ENCODE data around the gene ZNF611.
"Not testable (repeated sequence)": the region's sequence is repeated elsewhere in the genome, so short reads cannot be mapped to it uniquely, and the experiment has no call there.

The ZNF611 gene

GRCh38 chr19:52691737-52692136, 43.1 kb downstream of the ZNF611 start:
- ChIA-PET CTCF (no interaction called here), POLR2A (interaction anchor here (0.9 kb wide), 1 partner anchor 49 kb away, joined by 3 read pairs; no protein-coding TSS in a partner anchor)
- no CpG with 5 or more reads among the region's 2 CpGs for WGBS (ENCODE audit: insufficient coverage)

GRCh38 chr19:52691215-52691610, 43.6 kb downstream of the ZNF611 start:
- no peaks in the 10 kb centered on the region for H3K27me3 ChIP-seq (replicated peaks in 2 of 5; ENCODE audit: control insufficient read depth in 4 of 5, insufficient read depth in 5 of 5, low read length in 4 of 5)
- peak overlapping the region in 6 of 7 experiments; percentile 76 to 93 (median 86) for H3K4me3 ChIP-seq (ENCODE audit: control insufficient read depth in 1 of 7, extremely low read depth in 1 of 7, insufficient read depth in 4 of 7, low read depth in 2 of 7, low read length in 6 of 7)
- H3K27ac ChIP-seq (ENCODE audit: insufficient read depth in 1 of 2, low read depth in 1 of 2, low read length in 2 of 2, poor library complexity in 1 of 2, severe bottlenecking in 2 of 2): peak overlapping the region; percentile 70 to 83
- ChIA-PET CTCF (no interaction called here), POLR2A (interaction anchor here (0.5 to 1.0 kb wide), 4 partner anchors 48 to 302 kb away, joined by 3 read pairs; no protein-coding TSS in a partner anchor)
- peaks cover 0 to 25% (median 17%) of the 10 kb centered on the region in 4 experiments for H3K4me1 ChIP-seq (ENCODE audit: control extremely low read depth in 1 of 4, control insufficient read depth in 4 of 4, insufficient read depth in 4 of 4, low read length in 3 of 4)
- peak in 2 of 3 donors; percentile 15 to 41 for DNase-seq
- peaks cover 0 to 3% (median 0%) of the 10 kb centered on the region in 4 experiments for H3K36me3 ChIP-seq (ENCODE audit: control insufficient read depth in 4 of 4, insufficient read depth in 4 of 4, low read length in 3 of 4)
- WGBS (ENCODE audit: insufficient coverage): 42% methylated on average over 12 of the region's 15 CpGs
- H3K9me3 ChIP-seq (ENCODE audit: control extremely low read depth in 1 of 5, control insufficient read depth in 4 of 5, insufficient read depth in 2 of 5, low read depth in 1 of 5, low read length in 4 of 5): peaks cover 0 to 5% (median 0%) of the 10 kb centered on the region in 5 experiments

More at GRCh38 chr19:52691737-52692136, 43.1 kb downstream of the ZNF611 start:
- Histone ChIP-seq H3K4me3 (ENCODE audit: control insufficient read depth in 1 of 7, extremely low read depth in 1 of 7, insufficient read depth in 4 of 7, low read depth in 2 of 7, low read length in 6 of 7) (peak overlapping the region in 2 of 7 experiments; percentile 90 to 93), H3K9me3 (ENCODE audit: control extremely low read depth in 1 of 5, control insufficient read depth in 4 of 5, insufficient read depth in 2 of 5, low read depth in 1 of 5, low read length in 4 of 5) (peaks cover 0 to 5% (median 0%) of the 10 kb centered on the region in 5 experiments), H3K27me3 (replicated peaks in 2 of 5; ENCODE audit: control insufficient read depth in 4 of 5, insufficient read depth in 5 of 5, low read length in 4 of 5) (no peaks in the 10 kb centered on the region), H3K4me1 (ENCODE audit: control extremely low read depth in 1 of 4, control insufficient read depth in 4 of 4, insufficient read depth in 4 of 4, low read length in 3 of 4) (peaks cover 0 to 25% (median 17%) of the 10 kb centered on the region in 4 experiments), H3K27ac (ENCODE audit: insufficient read depth in 1 of 2, low read depth in 1 of 2, low read length in 2 of 2, poor library complexity in 1 of 2, severe bottlenecking in 2 of 2) (peak overlapping the region in 1 of 2 experiments; percentile 83), H3K36me3 (ENCODE audit: control insufficient read depth in 4 of 4, insufficient read depth in 4 of 4, low read length in 3 of 4) (peaks cover 0 to 3% (median 0%) of the 10 kb centered on the region in 4 experiments)
- DNase-seq: no peak

GRCh38 chr19:52690369-52691214, 44.3 kb downstream of the ZNF611 start:
- peak; percentile 87 to 93 (median 92) for DNase-seq
- Histone ChIP-seq H3K9me3 (ENCODE audit: control extremely low read depth in 1 of 5, control insufficient read depth in 4 of 5, insufficient read depth in 2 of 5, low read depth in 1 of 5, low read length in 4 of 5) (peaks cover 0 to 5% (median 0%) of the 10 kb centered on the region in 5 experiments), H3K4me3 (ENCODE audit: control insufficient read depth in 1 of 7, extremely low read depth in 1 of 7, insufficient read depth in 4 of 7, low read depth in 2 of 7, low read length in 6 of 7) (peak overlapping the region; percentile 45 to 93 (median 84)), H3K27me3 (replicated peaks in 2 of 5; ENCODE audit: control insufficient read depth in 4 of 5, insufficient read depth in 5 of 5, low read length in 4 of 5) (no peaks in the 10 kb centered on the region), H3K27ac (ENCODE audit: insufficient read depth in 1 of 2, low read depth in 1 of 2, low read length in 2 of 2, poor library complexity in 1 of 2, severe bottlenecking in 2 of 2) (peak overlapping the region; percentile 70 to 83), H3K36me3 (ENCODE audit: control insufficient read depth in 4 of 4, insufficient read depth in 4 of 4, low read length in 3 of 4) (peaks cover 0 to 3% (median 0%) of the 10 kb centered on the region in 4 experiments), H3K4me1 (ENCODE audit: control extremely low read depth in 1 of 4, control insufficient read depth in 4 of 4, insufficient read depth in 4 of 4, low read length in 3 of 4) (peaks cover 0 to 25% (median 17%) of the 10 kb centered on the region in 4 experiments)
- ChIA-PET CTCF (no interaction called here), POLR2A (interaction anchor here (0.5 to 1.0 kb wide), 3 partner anchors 123 to 303 kb away, joined by 3 read pairs; no protein-coding TSS in a partner anchor)
- under 1% methylated on average over 23 of the region's 47 CpGs for WGBS (ENCODE audit: insufficient coverage)

GRCh38 chr19:52689843-52690368, 44.9 kb downstream of the ZNF611 start:
- no peak for DNase-seq
- Histone ChIP-seq H3K4me3 (ENCODE audit: control insufficient read depth in 1 of 7, extremely low read depth in 1 of 7, insufficient read depth in 4 of 7, low read depth in 2 of 7, low read length in 6 of 7) (peak overlapping the region; percentile 45 to 93 (median 84)), H3K4me1 (ENCODE audit: control extremely low read depth in 1 of 4, control insufficient read depth in 4 of 4, insufficient read depth in 4 of 4, low read length in 3 of 4) (peaks cover 0 to 25% (median 17%) of the 10 kb centered on the region in 4 experiments), H3K36me3 (ENCODE audit: control insufficient read depth in 4 of 4, insufficient read depth in 4 of 4, low read length in 3 of 4) (peaks cover 0 to 6% (median 0%) of the 10 kb centered on the region in 4 experiments), H3K9me3 (ENCODE audit: control extremely low read depth in 1 of 5, control insufficient read depth in 4 of 5, insufficient read depth in 2 of 5, low read depth in 1 of 5, low read length in 4 of 5) (peaks cover 0 to 5% (median 0%) of the 10 kb centered on the region in 5 experiments), H3K27me3 (replicated peaks in 2 of 5; ENCODE audit: control insufficient read depth in 4 of 5, insufficient read depth in 5 of 5, low read length in 4 of 5) (no peaks in the 10 kb centered on the region), H3K27ac (ENCODE audit: insufficient read depth in 1 of 2, low read depth in 1 of 2, low read length in 2 of 2, poor library complexity in 1 of 2, severe bottlenecking in 2 of 2) (peak overlapping the region; percentile 70 to 78)
- ChIA-PET CTCF (no interaction called here), POLR2A (no interaction called here)
- under 1% methylated on average over 23 of the region's 32 CpGs for WGBS (ENCODE audit: insufficient coverage)

GRCh38 chr19:52688925-52689796, 45.7 kb downstream of the ZNF611 start:
- POLR2A ChIA-PET: not testable (repeated sequence)

GRCh38 chr19:52688335-52688734, 46.5 kb downstream of the ZNF611 start:
- H3K27me3 ChIP-seq (replicated peaks in 2 of 5; ENCODE audit: control insufficient read depth in 4 of 5, insufficient read depth in 5 of 5, low read length in 4 of 5): no peaks in the 10 kb centered on the region
- DNase-seq: no peak
- peaks cover 0 to 10% (median 5%) of the 10 kb centered on the region in 4 experiments for H3K36me3 ChIP-seq (ENCODE audit: control insufficient read depth in 4 of 4, insufficient read depth in 4 of 4, low read length in 3 of 4)
- WGBS (ENCODE audit: insufficient coverage): 88% methylated on average over 2 of the region's 2 CpGs
- CTCF ChIA-PET: interaction anchor here (0.9 kb wide), 1 partner anchor 12 kb away, joined by 4 read pairs; no protein-coding TSS in a partner anchor
- peaks cover 0 to 25% (median 17%) of the 10 kb centered on the region in 4 experiments for H3K4me1 ChIP-seq (ENCODE audit: control extremely low read depth in 1 of 4, control insufficient read depth in 4 of 4, insufficient read depth in 4 of 4, low read length in 3 of 4)
- H3K4me3 ChIP-seq (ENCODE audit: control insufficient read depth in 1 of 7, extremely low read depth in 1 of 7, insufficient read depth in 4 of 7, low read depth in 2 of 7, low read length in 6 of 7): no peak overlapping the region
- POLR2A ChIA-PET: no interaction called here
- peaks cover 0 to 10% (median 0%) of the 10 kb centered on the region in 5 experiments for H3K9me3 ChIP-seq (ENCODE audit: control extremely low read depth in 1 of 5, control insufficient read depth in 4 of 5, insufficient read depth in 2 of 5, low read depth in 1 of 5, low read length in 4 of 5)
- H3K27ac ChIP-seq (ENCODE audit: insufficient read depth in 1 of 2, low read depth in 1 of 2, low read length in 2 of 2, poor library complexity in 1 of 2, severe bottlenecking in 2 of 2): no peak overlapping the region

More at GRCh38 chr19:52688925-52689796, 45.7 kb downstream of the ZNF611 start:
- CTCF ChIA-PET; H3K9me3 ChIP-seq (ENCODE audit: control extremely low read depth in 1 of 5, control insufficient read depth in 4 of 5, insufficient read depth in 2 of 5, low read depth in 1 of 5, low read length in 4 of 5); H3K27me3 ChIP-seq (replicated peaks in 2 of 5; ENCODE audit: control insufficient read depth in 4 of 5, insufficient read depth in 5 of 5, low read length in 4 of 5); H3K36me3 ChIP-seq (ENCODE audit: control insufficient read depth in 4 of 4, insufficient read depth in 4 of 4, low read length in 3 of 4): not testable (repeated sequence)
- Histone ChIP-seq H3K4me1 (ENCODE audit: control extremely low read depth in 1 of 4, control insufficient read depth in 4 of 4, insufficient read depth in 4 of 4, low read length in 3 of 4) (peaks cover 0 to 25% (median 17%) of the 10 kb centered on the region in 4 experiments), H3K27ac (ENCODE audit: insufficient read depth in 1 of 2, low read depth in 1 of 2, low read length in 2 of 2, poor library complexity in 1 of 2, severe bottlenecking in 2 of 2) (peak overlapping the region in 1 of 2 experiments; percentile 78), H3K4me3 (ENCODE audit: control insufficient read depth in 1 of 7, extremely low read depth in 1 of 7, insufficient read depth in 4 of 7, low read depth in 2 of 7, low read length in 6 of 7) (peak overlapping the region in 6 of 7 experiments; percentile 76 to 93 (median 86))
- 27% methylated on average over 3 of the region's 6 CpGs for WGBS (ENCODE audit: insufficient coverage)
- peak; percentile 8 to 60 (median 43) for DNase-seq
